Omental fat pad (tissue), 4 donors: ENCODE measurements around the gene TSNAXIP1. TPM values are rescaled to one million over a fixed set of nuclear protein-coding genes. Genes with fewer than 3 reads are reported as not detected.
"Not testable (repeated sequence)": the region's sequence is repeated elsewhere in the genome, so short reads cannot be mapped to it uniquely, and the experiment has no call there.

Source experiments
- ATAC-seq: fragments of 150-250 bp; one replicate; pipeline ENCODE4 v1.9.1; 2016; ENCODE audit warnings: mild to moderate bottlenecking, moderate library complexity; ENCODE audit not compliant: low FRiP score
- DNase-seq: peaks from one replicate; pipeline ENCODE4 v3.0.0-alpha.2; 2019; ENCODE audit warnings: low spot score
- total RNA-seq, 4 donors: library from RNA; depleted of rRNA; stranded (reverse); fragments of >200 nt; gene quantifications; one replicate each; pipeline ENCODE4 v1.1.0, GENCODE V29; 2016
- TF ChIP-seq, protein P1 (sequence below), 3 donors: fragments of 450-650 bp; IDR thresholded peaks; one replicate each; pipeline ENCODE4 v1.5.1; 2016 to 2017; ENCODE audit warnings: antibody characterized with exemption in 3 of 3, mild to moderate bottlenecking in 3 of 3, moderate library complexity in 2 of 3

Gene TSNAXIP1
- total RNA-seq, 4 donors from 2014 or later = 0.60 to 1.9 (median 1.1) TPM

DNA sequence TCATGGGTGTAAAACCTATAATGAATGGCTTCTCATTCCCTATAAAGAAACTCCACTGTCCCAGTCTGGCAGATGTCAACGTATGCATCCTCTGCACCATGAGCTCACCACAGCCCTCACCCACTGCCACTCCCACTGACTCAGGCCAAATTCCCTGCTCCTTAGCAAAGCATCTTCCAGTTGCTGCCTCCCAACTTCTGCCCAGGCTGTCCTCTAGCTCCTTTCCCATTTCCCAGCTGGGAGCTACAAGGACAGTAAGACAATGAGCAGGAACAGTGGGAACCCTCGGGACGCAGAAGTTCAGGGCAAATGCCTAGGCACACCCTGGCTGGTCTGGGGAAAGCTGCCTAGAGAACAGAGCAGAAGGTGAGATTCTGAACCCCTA is 26.3 kb downstream of the TSNAXIP1 start:
- DNase-seq (no peak), ATAC-seq (peak; percentile 49)
- TF ChIP-seq, protein P1, sequence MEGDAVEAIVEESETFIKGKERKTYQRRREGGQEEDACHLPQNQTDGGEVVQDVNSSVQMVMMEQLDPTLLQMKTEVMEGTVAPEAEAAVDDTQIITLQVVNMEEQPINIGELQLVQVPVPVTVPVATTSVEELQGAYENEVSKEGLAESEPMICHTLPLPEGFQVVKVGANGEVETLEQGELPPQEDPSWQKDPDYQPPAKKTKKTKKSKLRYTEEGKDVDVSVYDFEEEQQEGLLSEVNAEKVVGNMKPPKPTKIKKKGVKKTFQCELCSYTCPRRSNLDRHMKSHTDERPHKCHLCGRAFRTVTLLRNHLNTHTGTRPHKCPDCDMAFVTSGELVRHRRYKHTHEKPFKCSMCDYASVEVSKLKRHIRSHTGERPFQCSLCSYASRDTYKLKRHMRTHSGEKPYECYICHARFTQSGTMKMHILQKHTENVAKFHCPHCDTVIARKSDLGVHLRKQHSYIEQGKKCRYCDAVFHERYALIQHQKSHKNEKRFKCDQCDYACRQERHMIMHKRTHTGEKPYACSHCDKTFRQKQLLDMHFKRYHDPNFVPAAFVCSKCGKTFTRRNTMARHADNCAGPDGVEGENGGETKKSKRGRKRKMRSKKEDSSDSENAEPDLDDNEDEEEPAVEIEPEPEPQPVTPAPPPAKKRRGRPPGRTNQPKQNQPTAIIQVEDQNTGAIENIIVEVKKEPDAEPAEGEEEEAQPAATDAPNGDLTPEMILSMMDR (IDR thresholded peaks at IDR 0.05) = no peak

DNA sequence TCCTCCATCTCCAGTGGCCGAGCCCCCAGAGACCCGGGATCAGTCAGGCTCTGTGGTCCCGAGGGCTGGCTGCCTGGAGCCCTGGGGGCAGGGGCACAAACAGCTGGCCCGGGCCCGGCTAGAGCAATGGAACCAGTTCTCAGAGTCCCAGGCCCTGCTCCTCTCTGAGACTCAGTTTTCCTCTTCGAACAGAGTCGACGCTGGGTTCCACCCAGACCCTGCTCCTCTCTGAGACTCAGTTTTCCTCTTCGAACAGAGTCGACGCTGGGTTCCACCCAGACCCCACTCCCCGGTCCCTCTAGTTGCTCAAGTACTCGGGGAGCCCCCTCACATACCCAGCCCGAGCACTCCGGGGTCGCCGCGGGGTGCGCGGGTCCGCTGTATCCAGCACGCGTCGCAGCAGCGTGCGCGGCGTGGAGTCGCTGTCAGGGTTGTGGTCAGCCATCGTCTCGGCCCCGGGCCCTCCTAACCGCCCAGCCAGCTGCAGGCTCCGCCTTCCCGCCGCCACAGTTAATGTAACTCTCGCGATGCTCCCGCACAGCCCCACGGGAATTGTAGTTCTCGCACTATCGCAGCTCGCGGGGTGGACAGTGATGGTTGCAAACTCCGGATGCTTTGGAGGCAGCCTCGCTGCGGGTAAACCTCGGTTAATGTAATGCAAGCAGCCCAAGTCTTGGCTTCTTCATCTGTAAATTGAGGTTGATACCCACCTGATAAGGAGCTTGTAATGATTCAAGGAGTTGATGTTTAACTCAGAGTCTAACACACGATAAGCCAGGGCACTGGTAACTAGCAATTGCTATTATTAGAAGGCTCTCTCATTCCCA is 26.9 kb downstream of the TSNAXIP1 start:
- TF ChIP-seq, protein P1 (IDR thresholded peaks at IDR 0.05) = no peak
- DNase-seq (peak; percentile 91), ATAC-seq (peak; percentile 91)

DNA sequence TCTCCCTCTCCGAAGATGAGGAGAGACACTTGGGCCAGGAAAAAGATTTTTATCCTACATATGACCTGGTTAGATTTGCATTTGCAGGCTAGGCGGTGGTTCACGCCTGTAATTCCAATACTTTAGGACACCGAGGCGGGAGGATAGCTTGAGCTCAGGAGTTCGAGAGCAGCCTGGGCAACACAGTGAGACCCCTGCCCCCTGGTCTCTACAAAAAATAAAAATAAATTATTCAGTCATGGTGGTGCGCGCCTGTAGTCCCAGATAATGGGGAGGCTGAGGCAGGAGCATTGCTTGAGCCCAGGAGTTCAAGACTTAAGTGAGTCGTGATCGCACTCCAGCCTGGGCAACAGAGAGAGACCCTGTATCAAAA is 27.5 kb downstream of the TSNAXIP1 start:
- DNase-seq (no peak), ATAC-seq (no peak)
- TF ChIP-seq, protein P1 (IDR thresholded peaks at IDR 0.05) = no peak

DNA sequence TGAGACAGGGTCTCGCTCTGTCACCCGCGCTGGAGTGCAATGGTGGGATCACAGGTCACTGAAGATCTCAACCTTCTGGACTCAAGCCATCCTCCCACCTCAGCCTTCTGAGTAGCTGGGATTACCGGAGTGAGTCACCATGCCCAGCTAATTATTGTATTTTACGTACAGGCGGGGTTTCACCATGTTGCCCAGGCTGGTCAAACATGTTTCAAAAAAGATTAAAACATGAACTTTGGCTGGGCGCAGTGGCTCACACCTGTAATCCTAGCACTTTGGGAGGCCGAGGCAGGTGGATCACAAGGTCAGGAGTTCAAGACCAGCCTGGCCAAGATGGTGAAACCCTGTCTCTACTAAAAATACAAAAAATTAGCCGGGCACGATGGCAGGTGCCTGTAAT is 30.5 kb downstream of the TSNAXIP1 start:
- not testable (repeated sequence) for DNase-seq, ATAC-seq

DNA sequence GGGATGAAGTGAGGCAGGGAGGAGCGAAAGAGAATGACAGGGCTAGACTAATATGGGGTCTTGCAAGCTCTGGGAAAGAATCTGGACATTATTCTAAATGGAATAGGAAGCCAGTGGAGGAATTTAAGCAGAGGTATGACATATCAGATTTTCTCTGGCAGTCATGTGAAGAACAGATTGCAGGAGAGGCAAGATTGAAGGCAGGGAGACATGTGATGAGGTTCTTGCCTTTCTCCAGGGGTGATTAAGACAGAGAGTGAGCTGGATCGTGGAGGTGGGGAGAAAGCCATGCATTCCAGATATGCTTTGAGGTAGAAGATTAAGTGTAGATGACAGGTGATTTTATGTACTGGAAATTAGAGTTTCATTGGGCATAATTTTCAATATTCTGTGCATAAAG is 31.1 kb downstream of the TSNAXIP1 start:
- DNase-seq = no peak
- TF ChIP-seq, protein P1 (IDR thresholded peaks at IDR 0.05) = no peak
- ATAC-seq = no peak

DNA sequence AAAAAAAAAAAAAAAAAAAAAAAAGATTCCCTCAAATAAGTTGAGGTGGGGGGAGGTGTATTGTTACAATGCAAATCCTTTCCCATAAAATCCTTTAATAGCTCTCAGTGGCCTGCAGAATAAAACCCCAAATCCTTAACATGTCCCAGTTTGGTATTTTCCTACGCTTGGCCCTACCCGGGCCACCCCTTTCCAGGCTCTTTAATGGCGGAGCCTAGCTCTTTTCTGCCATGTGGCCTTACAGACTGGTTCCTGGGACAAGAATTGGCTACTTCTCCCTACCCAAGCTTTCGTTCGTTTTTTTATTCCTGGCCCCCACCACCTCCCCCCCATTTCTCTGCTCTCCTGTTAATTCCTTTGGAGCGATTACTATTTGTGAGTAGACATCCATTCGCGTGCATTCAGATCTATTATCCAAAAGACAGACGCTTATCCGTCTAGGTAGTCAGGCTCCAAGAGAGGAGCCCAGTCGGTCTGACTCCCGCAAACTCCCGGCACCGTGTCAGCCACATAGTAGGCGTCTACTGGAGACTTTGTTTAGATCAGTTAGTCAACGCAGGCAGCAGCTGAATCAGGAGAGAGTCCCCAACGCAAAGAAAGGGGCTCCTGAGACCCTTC is 34.6 kb downstream of the TSNAXIP1 start:
- DNase-seq (no peak), ATAC-seq (peak; percentile 1)
- TF ChIP-seq, protein P1 (IDR thresholded peaks at IDR 0.05) = no peak

DNA sequence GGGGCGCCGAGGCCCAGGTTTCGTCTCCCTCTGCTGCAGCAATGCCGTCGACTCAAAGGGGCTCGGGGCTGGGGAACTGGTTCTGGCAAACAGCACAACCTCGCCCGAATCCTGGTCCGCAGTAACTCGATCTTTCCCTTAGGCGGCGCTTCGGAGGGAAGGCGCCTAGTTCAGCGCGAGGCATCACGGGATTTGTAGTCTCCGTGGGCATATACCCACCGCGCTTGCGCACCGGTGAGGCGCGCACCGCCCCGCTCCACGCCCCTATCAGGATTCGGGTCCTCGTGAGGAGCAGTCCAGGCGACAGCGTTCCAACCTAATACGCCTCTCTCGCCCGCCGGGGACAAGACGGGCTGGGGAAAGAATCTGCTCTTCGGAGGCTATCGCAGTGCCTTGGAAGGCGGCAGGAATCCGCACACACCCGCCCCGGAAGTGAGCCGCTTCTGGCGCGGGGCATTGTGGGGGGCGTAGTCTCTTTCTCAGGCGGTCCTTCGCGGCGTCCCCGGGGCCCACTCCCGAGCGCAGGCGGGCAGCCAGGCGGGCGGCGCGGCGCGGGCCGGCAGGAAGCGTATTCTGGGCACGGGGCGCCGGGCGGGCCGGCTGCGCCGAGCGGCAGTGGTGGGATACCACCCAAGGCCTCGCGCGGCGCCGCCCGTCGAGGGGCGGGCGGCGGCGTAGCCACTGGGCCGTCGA is 35.3 kb downstream of the TSNAXIP1 start, which contains the start of gene THAP11:
TSS of gene THAP11 (plus strand) at position 505 of the 693 bp plus-strand sequence. CDS start 235 bp downstream, outside the sequence.
- ATAC-seq (peak; percentile 85), DNase-seq (peak; percentile 84)
- TF ChIP-seq, protein P1 (IDR thresholded peaks at IDR 0.05) = peak in 2 of 3 donors; percentile 30 to 81
